AG04449 (cell line): ENCODE results near the gene BCL6.

ENCODE experiments used
- CTCF ChIA-PET: fragments of 350-600 bp; formaldehyde crosslinking; extraction: SDS; loops from one replicate; lab custom pipeline; 2021; ENCODE audit warnings: antibody characterized with exemption; lab: Yijun Ruan, JAX
- POLR2A ChIA-PET: fragments of 400-600, 350-600 bp; formaldehyde crosslinking; extraction: SDS; loops from one replicate; lab custom pipeline; 2020; ENCODE audit warnings: antibody characterized with exemption, inconsistent platforms; lab: Yijun Ruan, JAX
- DNase-seq: peaks from one replicate; pipeline ENCODE4 v3.0.0-alpha.2; 2010; ENCODE audit warnings: low read depth, low spot score
- H3K4me3 ChIP-seq: 2 replicates; pipeline ENCODE4 v1.5.1; 2011; ENCODE audit warnings: low read depth, mild to moderate bottlenecking, control low read depth, low read length
- CTCF ChIP-seq: IDR thresholded peaks from one replicate; pipeline ENCODE4 v1.5.1; 2011; ENCODE audit warnings: mild to moderate bottlenecking, moderate library complexity, low read length, control low read depth, inconsistent platforms; ENCODE audit not compliant: insufficient read depth; ENCODE audit errors: missing control alignments

Gene BCL6

GRCh38 chr3:187736418-187736871 is 8.8 kb downstream of the BCL6 start:
- no peak for DNase-seq
- no peak for TF ChIP-seq CTCF
- POLR2A ChIA-PET, result interaction anchor here (0.6 to 1.1 kb wide), 3 partner anchors 595 to 896 kb away, joined by 3 to 6 read pairs (median 3); no protein-coding TSS in a partner anchor
- CTCF ChIA-PET, result interaction anchor here (1.1 to 9.8 kb wide), 8 partner anchors 9 to 1498 kb away, joined by 3 to 322 read pairs (median 4); no protein-coding TSS in a partner anchor
- no peak overlapping the region; the same call in 1 of the 2 replicates for H3K4me3 ChIP-seq

GRCh38 chr3:187735837-187736236 is 9.4 kb downstream of the BCL6 start:
- POLR2A ChIA-PET, result no interaction called here
- CTCF ChIA-PET, result interaction anchor here (1.1 to 9.8 kb wide), 6 partner anchors 9 to 1410 kb away, joined by 3 to 322 read pairs (median 4); no protein-coding TSS in a partner anchor
- no peak overlapping the region for H3K4me3 ChIP-seq
- DNase-seq, result no peak
- TF ChIP-seq CTCF, result no peak

- ChIA-PET POLR2A (no interaction called here), CTCF (interaction anchor here (1.4 to 9.8 kb wide), 4 partner anchors 16 to 1411 kb away, joined by 3 to 322 read pairs (median 4); no protein-coding TSS in a partner anchor)
- no peak for TF ChIP-seq CTCF
- H3K4me3 ChIP-seq, result no peak overlapping the region
- no peak for DNase-seq
These were observed 9.9 kb downstream of the BCL6 start for GRCh38 chr3:187735383-187735782.

GRCh38 chr3:187734841-187735240 is 10.4 kb downstream of the BCL6 start:
- ChIA-PET CTCF (interaction anchor here (1.4 to 9.8 kb wide), 3 partner anchors 16 to 1411 kb away, joined by 3 to 322 read pairs (median 4); no protein-coding TSS in a partner anchor), POLR2A (interaction anchor here (1.0 kb wide), 1 partner anchor 14 kb away, joined by 3 read pairs; no protein-coding TSS in a partner anchor)
- H3K4me3 ChIP-seq, result no peak overlapping the region
- TF ChIP-seq CTCF, result no peak
- no peak for DNase-seq

- POLR2A ChIA-PET, result interaction anchor here (0.6 kb wide), 2 partner anchors 1220 to 1223 kb away, joined by 3 read pairs; no protein-coding TSS in a partner anchor
- TF ChIP-seq CTCF, result no peak
- DNase-seq, result no peak
- CTCF ChIA-PET, result interaction anchor here (9.8 kb wide), 1 partner anchor 1222 kb away, joined by 322 read pairs; no protein-coding TSS in a partner anchor
- no peak overlapping the region for H3K4me3 ChIP-seq
These were observed 11.9 kb downstream of the BCL6 start for GRCh38 chr3:187733371-187733770.

- H3K4me3 ChIP-seq, result no peak overlapping the region
- ChIA-PET CTCF (interaction anchor here (3.4 kb wide), 1 partner anchor 11 kb away, joined by 11 read pairs; no protein-coding TSS in a partner anchor), POLR2A (no interaction called here)
- DNase-seq, result no peak
- no peak for TF ChIP-seq CTCF
These were observed 15.7 kb downstream of the BCL6 start for GRCh38 chr3:187729598-187729997.
